Adrenal gland (tissue), 12 donors: ENCODE data around the gene MARK2. TPM values are rescaled to one million over a fixed set of nuclear protein-coding genes. Genes with fewer than 3 reads are reported as not detected.

Source experiments
- DNase-seq, 7 donors: peaks; one replicate each; pipeline ENCODE4 v3.0.0-alpha.2; 2019 to 2020
- H3K27ac ChIP-seq, 5 donors: fragments of 200-600 bp; sonication (generic) in 4 of 5; 1 replicate in 3 of 5; 2 replicates in 2 of 5; pipeline versions ENCODE4 v1.5.1 to v1.8.0; 2016 to 2020; ENCODE audit warnings: mild to moderate bottlenecking in 1 of 5
- H3K27me3 ChIP-seq: fragments of 200-600 bp; 2 replicates; pipeline ENCODE4 v1.8.0; 2021
- H3K36me3 ChIP-seq, 2 donors: fragments of 200-600 bp; replicated peaks in 1 of 2; 1 replicate in 1 of 2; 2 replicates in 1 of 2; pipeline versions ENCODE4 v1.5.1 to v1.8.0; 2018 to 2022
- H3K4me1 ChIP-seq, 2 donors: fragments of 200-600 bp; replicated peaks in 1 of 2; 1 replicate in 1 of 2; 2 replicates in 1 of 2; pipeline versions ENCODE4 v1.5.1 to v1.8.0; 2018 to 2021
- H3K4me3 ChIP-seq, 4 donors: fragments of 200-600 bp; sonication (generic) in 3 of 4; one replicate each; pipeline ENCODE4 v1.5.1; 2016 to 2018
- H3K9me3 ChIP-seq, 3 donors: fragments of 200-600 bp; sonication (generic) in 1 of 3; replicated peaks in 1 of 3; 1 replicate in 2 of 3; 2 replicates in 1 of 3; pipeline versions ENCODE4 v1.5.1 to v1.8.0; 2016 to 2021
- POLR2A ChIP-seq, 2 donors: fragments of 450-650 bp; IDR thresholded peaks; one replicate each; pipeline ENCODE4 v1.6.1; 2017; ENCODE audit warnings: antibody characterized with exemption in 2 of 2, mild to moderate bottlenecking in 2 of 2, moderate library complexity in 1 of 2
- WGBS, 4 donors: extraction: QIAGEN DNeasy Blood & Tissue Kit in 2 of 4; methylation state at CpG; one replicate each; pipeline versions ENCODE4 v1.1.5 to v1.1.7; 2013 to 2017; 5-methylcytosine and 5-hydroxymethylcytosine counted together
- intact Hi-C, 2 donors: fragments of 100-400 bp; cut with DNase I; formaldehyde crosslinking; loops; one replicate each; pipeline versions ENCODE4 v1.14.1 to v1.15.0; 2022 to 2023
- polyA plus RNA-seq, 3 donors: library from polyadenylated mRNA; stranded (reverse); fragments of 200-250 nt in 2 of 3; fragments of 350-450 nt in 1 of 3; fragmentation: Illumina TruSeq in 1 of 3; extraction: RNeasy Lipid Tissue Mini Kit (QIAGEN cat#74804) in 1 of 3; gene quantifications; one replicate each; pipeline ENCODE4 v1.2.3, GENCODE V29; 2013 to 2014
- total RNA-seq, 9 donors: library from RNA; depleted of rRNA in 4 of 9; stranded (reverse); fragments of >200 nt in 4 of 9; fragments of 120-200 nt in 1 of 9; fragmentation: NEBNext Ultra II Directional in 1 of 9; extraction: Animal tissue kit (Norgen Biotek cat#: 25700) in 1 of 9; gene quantifications; one replicate each; pipeline versions ENCODE4 v1.1.0 to v1.2.4, GENCODE V29; 2013 to 2023
- TF ChIP-seq, protein P1 (sequence below), 6 experiments: fragments of 450-650 bp in 4 of 6; fragments of 200-600 bp in 2 of 6; sonication (generic) in 1 of 6; IDR thresholded peaks; 1 replicate in 5 of 6; 2 replicates in 1 of 6; pipeline versions ENCODE4 v1.5.1 to v1.8.0; 2016 to 2021; ENCODE audit warnings: antibody characterized with exemption in 6 of 6, mild to moderate bottlenecking in 2 of 6, moderate library complexity in 1 of 6
- donor health status: healthy with polysubstance abuse.
- donor health status: Bipolar disorder and iron deficiency.
- donor health status: DM: yes; HTN: yes; CAD: no.
- donor health status: DM: no; HTN: no; CAD: no.
- donor health status: DM: no; HTN: no; CAD: no.
- donor health status: DM: yes; HTN: yes; CAD: no.

MARK2 gene
- total and polyA plus RNA-seq, 12 donors, result 7.3 to 39.7 (median 31.6) TPM

DNA sequence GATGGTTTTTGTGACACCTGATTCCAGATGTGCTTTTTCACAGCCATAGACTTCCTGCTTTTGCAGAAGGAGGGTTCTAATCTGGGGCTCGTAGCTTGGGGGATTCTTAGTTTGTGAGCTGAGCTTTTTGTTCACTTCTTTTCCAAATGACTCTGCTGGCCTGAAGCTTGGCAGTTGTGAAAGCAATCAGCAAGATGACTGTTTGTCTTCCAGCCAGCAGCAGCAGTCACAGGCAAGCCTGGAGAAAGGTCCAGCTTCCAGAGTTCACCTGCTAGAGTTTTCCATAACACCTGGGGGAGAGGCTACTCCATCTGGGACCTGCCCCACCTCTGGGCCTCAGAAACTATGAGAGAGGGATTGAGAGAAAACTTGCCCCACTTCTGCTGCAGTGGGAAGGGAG lies 4.1 kb downstream of the MARK2 start:
- TF ChIP-seq, protein P1, sequence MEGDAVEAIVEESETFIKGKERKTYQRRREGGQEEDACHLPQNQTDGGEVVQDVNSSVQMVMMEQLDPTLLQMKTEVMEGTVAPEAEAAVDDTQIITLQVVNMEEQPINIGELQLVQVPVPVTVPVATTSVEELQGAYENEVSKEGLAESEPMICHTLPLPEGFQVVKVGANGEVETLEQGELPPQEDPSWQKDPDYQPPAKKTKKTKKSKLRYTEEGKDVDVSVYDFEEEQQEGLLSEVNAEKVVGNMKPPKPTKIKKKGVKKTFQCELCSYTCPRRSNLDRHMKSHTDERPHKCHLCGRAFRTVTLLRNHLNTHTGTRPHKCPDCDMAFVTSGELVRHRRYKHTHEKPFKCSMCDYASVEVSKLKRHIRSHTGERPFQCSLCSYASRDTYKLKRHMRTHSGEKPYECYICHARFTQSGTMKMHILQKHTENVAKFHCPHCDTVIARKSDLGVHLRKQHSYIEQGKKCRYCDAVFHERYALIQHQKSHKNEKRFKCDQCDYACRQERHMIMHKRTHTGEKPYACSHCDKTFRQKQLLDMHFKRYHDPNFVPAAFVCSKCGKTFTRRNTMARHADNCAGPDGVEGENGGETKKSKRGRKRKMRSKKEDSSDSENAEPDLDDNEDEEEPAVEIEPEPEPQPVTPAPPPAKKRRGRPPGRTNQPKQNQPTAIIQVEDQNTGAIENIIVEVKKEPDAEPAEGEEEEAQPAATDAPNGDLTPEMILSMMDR (IDR thresholded peaks at IDR 0.05), result no peak
- no peak for TF ChIP-seq POLR2A (IDR thresholded peaks at IDR 0.05)
- Histone ChIP-seq H3K4me3 (no peak overlapping the region), H3K27me3 (no peaks in the 10 kb centered on the region), H3K9me3 (no peaks in the 10 kb centered on the region), H3K4me1 (peaks cover 54 to 82% of the 10 kb centered on the region in 2 donors), H3K36me3 (no peaks in the 10 kb centered on the region), H3K27ac (peak overlapping the region in 2 of 5 donors; percentile 35 to 53)
- 20 to 37% (median 36%) methylated on average over 1 of the region's 1 CpG for WGBS, 4 donors
- peak in 4 of 7 donors; percentile 42 to 65 (median 58) for DNase-seq
- intact Hi-C loops, result loop anchor here in 1 of 2 donors (5.0 kb wide), 1 partner anchor 34 kb away; no protein-coding TSS in a partner anchor

DNA sequence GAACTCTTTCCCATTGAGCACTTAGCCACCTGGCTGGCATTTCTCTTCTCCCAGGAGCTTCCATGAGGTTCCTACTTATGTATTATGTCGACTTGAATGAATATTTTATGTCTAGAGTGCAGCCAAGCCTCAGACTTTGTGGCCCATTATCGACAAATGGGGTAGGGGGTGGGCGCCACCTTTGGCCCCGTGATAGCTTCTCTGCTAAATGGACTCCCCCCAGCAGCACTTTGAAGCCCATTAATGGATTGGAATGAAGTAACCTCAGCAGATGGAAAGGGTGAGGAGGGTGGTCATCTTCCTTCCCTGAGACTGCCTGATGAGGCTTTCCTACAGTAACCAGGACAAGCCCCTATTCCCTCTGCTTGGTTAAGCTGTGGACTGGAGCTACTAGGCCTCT lies 5.9 kb downstream of the MARK2 start:
- Histone ChIP-seq H3K27me3 (no peaks in the 10 kb centered on the region), H3K36me3 (no peaks in the 10 kb centered on the region), H3K4me1 (peaks cover 53 to 81% of the 10 kb centered on the region in 2 donors), H3K9me3 (no peaks in the 10 kb centered on the region), H3K4me3 (no peak overlapping the region), H3K27ac (peak overlapping the region in 3 of 5 donors; percentile 17 to 65 (median 53))
- intact Hi-C loops, result loop anchor here in 1 of 2 donors (5.0 kb wide), 1 partner anchor 32 kb away; no protein-coding TSS in a partner anchor
- TF ChIP-seq, protein P1 (IDR thresholded peaks at IDR 0.05), result no peak
- TF ChIP-seq POLR2A (IDR thresholded peaks at IDR 0.05), result no peak
- DNase-seq, result no peak
- 79 to 92% (median 90%) methylated on average over 4 of the region's 4 CpGs for WGBS, 4 donors

DNA sequence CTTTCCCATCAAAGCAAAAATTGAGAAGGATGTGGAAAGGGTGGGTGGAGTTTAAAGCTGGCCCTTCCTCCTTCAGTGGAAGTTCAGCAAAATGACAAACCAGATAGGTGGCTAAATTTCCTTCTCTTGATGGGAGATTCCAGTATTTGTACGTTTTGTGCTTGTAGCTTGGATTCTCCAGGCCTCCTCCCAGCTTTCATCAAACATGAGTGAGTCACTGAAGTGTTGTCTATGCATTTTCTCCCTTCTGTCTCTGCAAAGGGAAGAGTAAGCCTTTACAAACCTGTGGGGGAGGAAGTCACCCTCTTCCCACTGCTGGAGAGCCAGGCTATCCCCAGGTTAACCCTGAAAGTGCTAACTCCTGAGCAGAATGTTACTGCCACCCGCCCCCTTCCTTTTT lies 6.4 kb downstream of the MARK2 start:
- H3K36me3 ChIP-seq, result no peaks in the 10 kb centered on the region
- intact Hi-C loops, result no loop called here
- WGBS, 4 donors, result 29 to 36% (median 32%) methylated on average over 2 of the region's 2 CpGs
- no peak overlapping the region for H3K4me3 ChIP-seq
- no peaks in the 10 kb centered on the region for H3K27me3 ChIP-seq
- H3K9me3 ChIP-seq, result no peaks in the 10 kb centered on the region
- peak overlapping the region in 3 of 5 donors; percentile 17 to 65 (median 53) for H3K27ac ChIP-seq
- peak in 4 of 7 donors; percentile 23 to 35 (median 32) for DNase-seq
- peaks cover 51 to 78% of the 10 kb centered on the region in 2 donors for H3K4me1 ChIP-seq
- TF ChIP-seq, protein P1 (IDR thresholded peaks at IDR 0.05), result no peak
- TF ChIP-seq POLR2A (IDR thresholded peaks at IDR 0.05), result no peak

DNA sequence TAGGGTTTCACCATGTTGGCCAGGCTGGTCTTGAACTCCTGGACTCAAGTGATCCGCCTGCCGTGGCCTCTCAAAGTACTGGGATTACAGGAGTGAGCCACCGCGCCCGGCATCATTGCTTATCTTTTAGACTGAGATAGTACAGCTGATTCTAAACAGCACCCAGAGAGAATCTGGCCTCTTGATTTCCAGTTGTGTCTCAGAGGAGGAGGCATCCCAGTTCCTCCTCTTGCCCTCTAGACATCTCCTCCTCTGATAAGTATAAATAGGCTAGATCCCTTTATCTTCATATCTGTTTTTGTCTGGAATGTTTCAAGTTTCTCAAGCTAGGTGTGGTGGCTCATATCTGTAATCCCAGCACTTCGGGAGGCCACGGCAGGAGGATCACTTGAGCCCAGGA lies 7.0 kb downstream of the MARK2 start:
- Histone ChIP-seq H3K9me3 (no peaks in the 10 kb centered on the region), H3K27me3 (no peaks in the 10 kb centered on the region), H3K4me1 (peaks cover 45 to 77% of the 10 kb centered on the region in 2 donors), H3K4me3 (no peak overlapping the region), H3K36me3 (no peaks in the 10 kb centered on the region), H3K27ac (peak overlapping the region in 3 of 5 donors; percentile 17 to 65 (median 53))
- intact Hi-C loops, result no loop called here
- DNase-seq, result no peak
- WGBS, 4 donors, result 84 to 88% (median 85%) methylated on average over 7 of the region's 7 CpGs
- TF ChIP-seq POLR2A (IDR thresholded peaks at IDR 0.05), result no peak
- TF ChIP-seq, protein P1 (IDR thresholded peaks at IDR 0.05), result no peak
